Measurements from ENCODE around the gene MTA3.

MTA3 gene

DNA sequence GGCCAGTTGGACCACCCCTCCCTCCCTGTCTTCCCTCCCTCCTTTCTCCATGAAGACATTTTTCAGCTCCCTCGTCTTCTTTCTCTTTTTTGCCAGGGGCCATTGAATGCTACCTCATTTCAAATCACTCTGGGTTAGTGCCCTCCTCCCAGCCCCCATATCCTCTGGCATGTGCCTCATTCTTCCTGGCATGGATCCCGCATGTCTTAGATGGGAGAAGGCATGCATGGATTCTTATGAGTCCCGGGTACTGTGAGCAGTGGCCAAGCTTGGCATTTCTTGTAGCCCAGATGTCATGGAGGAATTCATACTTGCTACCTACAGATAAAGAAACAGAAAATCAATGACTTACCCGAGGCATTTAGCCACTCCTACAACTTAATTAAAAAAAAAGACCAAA, 232.9 kb downstream of the MTA3 start:
- no peak for DNase-seq (ENCODE audit: low read depth)
- no peak overlapping the region for H3K4me3 ChIP-seq (ENCODE audit: low read depth, low read length)
- TF ChIP-seq, protein P1, sequence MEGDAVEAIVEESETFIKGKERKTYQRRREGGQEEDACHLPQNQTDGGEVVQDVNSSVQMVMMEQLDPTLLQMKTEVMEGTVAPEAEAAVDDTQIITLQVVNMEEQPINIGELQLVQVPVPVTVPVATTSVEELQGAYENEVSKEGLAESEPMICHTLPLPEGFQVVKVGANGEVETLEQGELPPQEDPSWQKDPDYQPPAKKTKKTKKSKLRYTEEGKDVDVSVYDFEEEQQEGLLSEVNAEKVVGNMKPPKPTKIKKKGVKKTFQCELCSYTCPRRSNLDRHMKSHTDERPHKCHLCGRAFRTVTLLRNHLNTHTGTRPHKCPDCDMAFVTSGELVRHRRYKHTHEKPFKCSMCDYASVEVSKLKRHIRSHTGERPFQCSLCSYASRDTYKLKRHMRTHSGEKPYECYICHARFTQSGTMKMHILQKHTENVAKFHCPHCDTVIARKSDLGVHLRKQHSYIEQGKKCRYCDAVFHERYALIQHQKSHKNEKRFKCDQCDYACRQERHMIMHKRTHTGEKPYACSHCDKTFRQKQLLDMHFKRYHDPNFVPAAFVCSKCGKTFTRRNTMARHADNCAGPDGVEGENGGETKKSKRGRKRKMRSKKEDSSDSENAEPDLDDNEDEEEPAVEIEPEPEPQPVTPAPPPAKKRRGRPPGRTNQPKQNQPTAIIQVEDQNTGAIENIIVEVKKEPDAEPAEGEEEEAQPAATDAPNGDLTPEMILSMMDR (conservative IDR thresholded peaks at IDR 0.05; ENCODE audit: low read depth, low read length), result no peak

DNA sequence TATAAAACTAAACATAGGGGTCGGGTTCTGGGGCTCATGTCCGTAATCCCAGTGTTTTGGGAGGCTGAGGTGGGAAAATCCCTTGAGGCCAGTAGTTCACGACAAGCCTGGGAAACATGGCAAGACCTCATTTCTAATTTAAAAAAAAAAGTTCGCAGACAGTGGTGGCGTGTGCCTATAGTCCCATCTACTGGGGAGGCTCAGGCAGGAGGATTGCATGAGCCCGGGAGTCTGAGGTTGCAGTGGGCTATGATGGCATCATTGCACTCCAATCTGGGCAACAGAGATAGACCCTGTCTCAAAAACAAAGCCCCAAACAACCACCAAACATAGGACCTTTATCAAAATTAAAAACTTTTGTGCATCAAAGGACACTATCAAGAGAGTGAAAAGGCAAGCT, 233.7 kb downstream of the MTA3 start:
- TF ChIP-seq, protein P1 (conservative IDR thresholded peaks at IDR 0.05; ENCODE audit: low read depth, low read length), result no peak
- H3K4me3 ChIP-seq (ENCODE audit: low read depth, low read length), result no peak overlapping the region
- DNase-seq (ENCODE audit: low read depth), result no peak

DNA sequence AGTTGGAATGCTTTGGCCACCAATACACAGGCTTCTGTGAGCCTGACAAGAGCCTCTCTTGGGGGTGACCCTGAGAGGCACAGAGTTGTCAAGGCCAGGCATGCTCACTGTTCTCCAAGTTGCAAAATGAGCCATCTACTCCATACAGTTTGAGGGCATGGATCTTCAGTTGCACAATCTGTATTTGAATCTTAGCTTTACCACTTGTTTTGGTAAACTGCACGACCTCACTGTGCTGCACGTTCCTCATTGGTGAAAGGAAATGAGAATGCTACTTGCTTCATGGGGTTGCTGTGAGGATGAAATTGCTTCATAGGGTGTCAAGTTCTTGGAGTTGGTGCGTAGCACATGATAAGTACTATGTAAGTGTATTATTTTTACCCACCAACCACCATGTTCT, 235.9 kb downstream of the MTA3 start:
- H3K4me3 ChIP-seq (ENCODE audit: low read depth, low read length), result no peak overlapping the region
- TF ChIP-seq, protein P1 (conservative IDR thresholded peaks at IDR 0.05; ENCODE audit: low read depth, low read length), result no peak
- peak; percentile 94 for DNase-seq (ENCODE audit: low read depth)

DNA sequence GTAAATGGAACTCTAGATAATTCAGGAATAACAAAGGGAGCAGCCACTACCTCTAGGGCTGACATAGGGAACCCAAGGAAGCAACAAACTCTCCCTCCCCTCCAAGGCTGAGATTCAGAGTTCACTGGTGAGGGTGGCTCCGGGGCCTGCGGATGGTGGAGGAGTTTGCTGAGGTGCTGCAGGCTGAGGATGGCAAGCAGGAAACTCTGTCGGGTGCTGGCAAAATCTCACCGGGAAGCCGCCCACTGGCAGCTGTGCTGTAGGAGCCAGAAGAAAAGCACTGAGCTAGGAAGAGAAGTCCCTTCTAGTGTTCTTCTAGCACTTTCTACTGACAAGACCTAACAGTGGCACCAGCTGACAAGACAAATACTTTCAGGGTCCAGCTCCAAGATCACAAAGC, 236.5 kb downstream of the MTA3 start:
- H3K4me3 ChIP-seq (ENCODE audit: low read depth, low read length), result no peak overlapping the region
- TF ChIP-seq, protein P1 (conservative IDR thresholded peaks at IDR 0.05; ENCODE audit: low read depth, low read length), result no peak
- no peak for DNase-seq (ENCODE audit: low read depth)

Data from choroid plexus epithelial cell (primary cell).